GM12865 (cell line): ENCODE results near the gene IL17RD.

Source experiments
- DNase-seq: peaks from one replicate; pipeline ENCODE4 v3.0.0; 2010; ENCODE audit warnings: low read depth
- H3K4me3 ChIP-seq: 2 replicates; pipeline ENCODE4 v1.5.1; 2011; ENCODE audit warnings: mild to moderate bottlenecking, low read depth, low read length, control low read depth
- CTCF ChIP-seq: IDR thresholded peaks from 2 replicates; pipeline ENCODE4 v1.5.1; 2011; ENCODE audit warnings: low read length, control low read depth, low read depth, inconsistent platforms; ENCODE audit not compliant: insufficient read depth; ENCODE audit errors: missing control alignments

Gene IL17RD

GRCh38 chr3:57179580-57180410, 14.6 kb upstream of the IL17RD start:
- DNase-seq = peak; percentile 37
- peak; percentile 44 for TF ChIP-seq CTCF
- no peak overlapping the region for H3K4me3 ChIP-seq

- no peak overlapping the region for H3K4me3 ChIP-seq
- no peak for TF ChIP-seq CTCF
- no peak for DNase-seq
These were observed 10.9 kb upstream of the IL17RD start for GRCh38 chr3:57176045-57176444.

- TF ChIP-seq CTCF = no peak
- H3K4me3 ChIP-seq = no peak overlapping the region
- no peak for DNase-seq
These were observed 8.5 kb upstream of the IL17RD start for GRCh38 chr3:57173687-57174086.

- DNase-seq = no peak
- no peak overlapping the region for H3K4me3 ChIP-seq
- no peak for TF ChIP-seq CTCF
These were observed 5.8 kb upstream of the IL17RD start for GRCh38 chr3:57170946-57171345.

GRCh38 chr3:57169872-57170623, 4.9 kb upstream of the IL17RD start:
- TF ChIP-seq CTCF = peak; percentile 82
- H3K4me3 ChIP-seq = peak overlapping the region; percentile 68
- DNase-seq = peak; percentile 77

GRCh38 chr3:57169108-57169507, 4.0 kb upstream of the IL17RD start:
- no peak overlapping the region for H3K4me3 ChIP-seq
- no peak for TF ChIP-seq CTCF
- peak; percentile 21 for DNase-seq

- H3K4me3 ChIP-seq = no peak overlapping the region
- DNase-seq = no peak
- no peak for TF ChIP-seq CTCF
These were observed 3.0 kb upstream of the IL17RD start for GRCh38 chr3:57168151-57168550.
